ENCODE measurements around the gene TRMT10B. TPM values are rescaled to one million over a fixed set of nuclear protein-coding genes. Genes with fewer than 3 reads are reported as not detected.

Gene TRMT10B
- total RNA-seq, 2 experiments from 2014 or later: 12.3 to 15.6 TPM

Other genes with a start within 250 kb of the TRMT10B start
- 1 to 10 TPM; 2.6 TPM for gene FBXO10, start 177.4 kb upstream of the TRMT10B start, total RNA-seq
- gene TOMM5, start 161.2 kb upstream of the TRMT10B start, total RNA-seq: 100 to 1,000 TPM; 118 to 153 TPM
- gene FRMPD1, start 102.9 kb upstream of the TRMT10B start, total RNA-seq: not detected
- 100 to 1,000 TPM in 1 of 2 experiments, 10 to 100 TPM in 1; 86.9 to 117 TPM for gene EXOSC3, start 31.3 kb downstream of the TRMT10B start, total RNA-seq
- 10 to 100 TPM; 13.9 to 15.4 TPM for gene DCAF10, start 47.0 kb downstream of the TRMT10B start, total RNA-seq
- 10 to 100 TPM; 25.5 to 29.4 TPM for gene SLC25A51, start 150.3 kb downstream of the TRMT10B start, total RNA-seq

Measured in activated CD4-positive, alpha-beta T cell treated with anti-CD3 and anti-CD28 coated beads for 36 hours (primary cell).